ENCODE results near the gene TAGLN. TPM values are rescaled to one million over a fixed set of nuclear protein-coding genes. Genes with fewer than 3 reads are reported as not detected.

Gene TAGLN
- total and polyA plus RNA-seq, 2 donors = 11.5 to 906 TPM

- Histone ChIP-seq H3K9me3 (ENCODE audit: control insufficient read depth in 2 of 2, insufficient read depth in 1 of 2, low read length in 1 of 2) (no peaks in the 10 kb centered on the region), H3K4me1 (ENCODE audit: control insufficient read depth in 2 of 2, insufficient read depth in 2 of 2, low read length in 2 of 2) (no peaks in the 10 kb centered on the region), H3K27ac (ENCODE audit: low read depth in 1 of 2, low read length in 1 of 2) (no peak overlapping the region), H3K4me3 (ENCODE audit: low read length in 2 of 2) (no peak overlapping the region), H3K27me3 (ENCODE audit: control insufficient read depth in 2 of 2, insufficient read depth in 1 of 2, low read length in 1 of 2) (no peaks in the 10 kb centered on the region), H3K36me3 (ENCODE audit: control insufficient read depth in 2 of 2, insufficient read depth in 2 of 2, low read length in 1 of 2) (peaks cover 6 to 51% of the 10 kb centered on the region in 2 donors)
- no peak for DNase-seq (ENCODE audit: low read depth in 6 of 9, low spot score in 9 of 9)
- WGBS = 91% methylated on average over 8 of the region's 8 CpGs
Measured at GRCh38 chr11:117189941-117190544, 9.1 kb upstream of the TAGLN start.

GRCh38 chr11:117191680-117192400 lies 7.3 kb upstream of the TAGLN start:
- no peaks in the 10 kb centered on the region for H3K9me3 ChIP-seq (ENCODE audit: control insufficient read depth in 2 of 2, insufficient read depth in 1 of 2, low read length in 1 of 2)
- no peak for DNase-seq (ENCODE audit: low read depth in 6 of 9, low spot score in 9 of 9)
- 97% methylated on average over 26 of the region's 26 CpGs for WGBS
- H3K4me3 ChIP-seq (ENCODE audit: low read length in 2 of 2) = no peak overlapping the region
- no peaks in the 10 kb centered on the region for H3K27me3 ChIP-seq (ENCODE audit: control insufficient read depth in 2 of 2, insufficient read depth in 1 of 2, low read length in 1 of 2)
- no peak overlapping the region for H3K27ac ChIP-seq (ENCODE audit: low read depth in 1 of 2, low read length in 1 of 2)
- no peaks in the 10 kb centered on the region for H3K4me1 ChIP-seq (ENCODE audit: control insufficient read depth in 2 of 2, insufficient read depth in 2 of 2, low read length in 2 of 2)
- H3K36me3 ChIP-seq (ENCODE audit: control insufficient read depth in 2 of 2, insufficient read depth in 2 of 2, low read length in 1 of 2) = peaks cover 6 to 51% of the 10 kb centered on the region in 2 donors

DNA sequence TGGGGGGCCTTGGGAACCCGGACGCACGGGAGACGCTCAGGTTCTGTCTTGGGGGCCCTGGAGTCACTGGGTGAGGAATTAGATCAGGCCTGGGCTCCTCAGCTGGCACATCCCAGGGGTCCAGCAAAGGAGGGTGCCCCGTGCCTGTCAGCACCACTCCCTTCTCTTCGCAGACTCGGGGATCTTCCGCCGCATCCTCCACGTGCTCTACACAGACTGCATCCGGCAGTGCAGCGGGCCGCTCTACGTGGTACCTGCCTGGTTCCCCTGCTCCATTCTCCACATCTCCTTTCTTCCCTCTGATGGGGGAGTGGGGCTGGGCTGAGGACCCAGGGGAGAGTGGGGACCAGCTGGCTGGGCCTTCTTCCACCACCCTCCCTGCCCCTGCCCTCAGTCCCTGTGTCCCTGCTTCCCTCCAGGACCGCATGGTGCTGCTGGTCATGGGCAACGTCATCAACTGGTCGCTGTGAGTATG lies 6.7 kb upstream of the TAGLN start:
- H3K36me3 ChIP-seq (ENCODE audit: control insufficient read depth in 2 of 2, insufficient read depth in 2 of 2, low read length in 1 of 2) = peaks cover 6 to 49% of the 10 kb centered on the region in 2 donors
- no peak overlapping the region for H3K27ac ChIP-seq (ENCODE audit: low read depth in 1 of 2, low read length in 1 of 2)
- H3K27me3 ChIP-seq (ENCODE audit: control insufficient read depth in 2 of 2, insufficient read depth in 1 of 2, low read length in 1 of 2) = no peaks in the 10 kb centered on the region
- H3K9me3 ChIP-seq (ENCODE audit: control insufficient read depth in 2 of 2, insufficient read depth in 1 of 2, low read length in 1 of 2) = no peaks in the 10 kb centered on the region
- no peaks in the 10 kb centered on the region for H3K4me1 ChIP-seq (ENCODE audit: control insufficient read depth in 2 of 2, insufficient read depth in 2 of 2, low read length in 2 of 2)
- 97% methylated on average over 17 of the region's 17 CpGs for WGBS
- no peak for DNase-seq (ENCODE audit: low read depth in 6 of 9, low spot score in 9 of 9)
- H3K4me3 ChIP-seq (ENCODE audit: low read length in 2 of 2) = no peak overlapping the region

DNA sequence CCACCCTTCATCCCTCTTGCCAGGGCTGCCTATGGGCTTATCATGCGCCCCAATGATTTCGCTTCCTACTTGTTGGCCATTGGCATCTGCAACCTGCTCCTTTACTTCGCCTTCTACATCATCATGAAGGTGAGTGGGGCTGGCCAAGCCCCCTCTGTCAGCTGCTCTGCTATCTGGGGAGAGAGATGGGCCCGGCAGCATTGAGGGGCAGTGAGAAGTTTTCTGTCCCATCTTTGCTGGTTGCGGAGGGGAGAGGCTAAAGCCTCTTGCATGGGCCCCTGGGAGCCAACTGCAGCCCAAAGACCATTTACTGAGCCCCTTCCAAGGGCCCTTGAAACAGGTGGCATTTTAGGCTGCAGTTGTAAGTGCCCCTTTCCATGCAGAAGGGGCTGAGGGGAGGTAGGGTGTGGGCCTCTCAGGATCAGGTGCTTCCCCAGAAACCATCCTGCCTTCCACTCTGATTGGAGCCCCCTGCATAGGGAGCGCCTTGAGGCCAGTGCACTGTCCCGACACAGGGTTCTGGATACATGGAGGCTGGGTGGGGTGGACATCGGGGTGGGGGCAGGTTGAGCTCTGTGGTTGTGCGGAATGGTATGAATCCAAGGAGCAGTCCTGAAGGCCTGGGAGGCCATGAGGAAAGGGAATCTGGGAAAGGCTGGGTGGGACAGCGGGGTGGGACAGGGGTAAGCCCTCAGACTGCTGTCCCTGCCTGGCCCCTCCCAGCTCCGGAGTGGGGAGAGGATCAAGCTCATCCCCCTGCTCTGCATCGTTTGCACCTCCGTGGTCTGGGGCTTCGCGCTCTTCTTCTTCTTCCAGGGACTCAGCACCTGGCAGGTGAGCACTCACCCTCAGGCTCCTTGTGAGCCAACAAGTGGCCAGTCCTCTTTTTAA lies 5.8 kb upstream of the TAGLN start:
- Histone ChIP-seq H3K9me3 (ENCODE audit: control insufficient read depth in 2 of 2, insufficient read depth in 1 of 2, low read length in 1 of 2) (no peaks in the 10 kb centered on the region), H3K4me3 (ENCODE audit: low read length in 2 of 2) (no peak overlapping the region), H3K4me1 (ENCODE audit: control insufficient read depth in 2 of 2, insufficient read depth in 2 of 2, low read length in 2 of 2) (no peaks in the 10 kb centered on the region), H3K27ac (ENCODE audit: low read depth in 1 of 2, low read length in 1 of 2) (no peak overlapping the region), H3K27me3 (ENCODE audit: control insufficient read depth in 2 of 2, insufficient read depth in 1 of 2, low read length in 1 of 2) (peaks cover 0 to under 1% of the 10 kb centered on the region in 2 donors), H3K36me3 (ENCODE audit: control insufficient read depth in 2 of 2, insufficient read depth in 2 of 2, low read length in 1 of 2) (peaks cover 6 to 42% of the 10 kb centered on the region in 2 donors)
- DNase-seq (ENCODE audit: low read depth in 6 of 9, low spot score in 9 of 9) = no peak
- 98% methylated on average over 15 of the region's 15 CpGs for WGBS

- H3K27me3 ChIP-seq (ENCODE audit: control insufficient read depth in 2 of 2, insufficient read depth in 1 of 2, low read length in 1 of 2) = peaks cover 0 to 10% of the 10 kb centered on the region in 2 donors
- no peak overlapping the region for H3K27ac ChIP-seq (ENCODE audit: low read depth in 1 of 2, low read length in 1 of 2)
- no peak overlapping the region for H3K4me3 ChIP-seq (ENCODE audit: low read length in 2 of 2)
- no peak for DNase-seq (ENCODE audit: low read depth in 6 of 9, low spot score in 9 of 9)
- WGBS = 93% methylated on average over 5 of the region's 5 CpGs
- peaks cover 6 to 33% of the 10 kb centered on the region in 2 donors for H3K36me3 ChIP-seq (ENCODE audit: control insufficient read depth in 2 of 2, insufficient read depth in 2 of 2, low read length in 1 of 2)
- H3K4me1 ChIP-seq (ENCODE audit: control insufficient read depth in 2 of 2, insufficient read depth in 2 of 2, low read length in 2 of 2) = no peaks in the 10 kb centered on the region
- H3K9me3 ChIP-seq (ENCODE audit: control insufficient read depth in 2 of 2, insufficient read depth in 1 of 2, low read length in 1 of 2) = no peaks in the 10 kb centered on the region
Measured at GRCh38 chr11:117194267-117194666, 4.9 kb upstream of the TAGLN start.

DNA sequence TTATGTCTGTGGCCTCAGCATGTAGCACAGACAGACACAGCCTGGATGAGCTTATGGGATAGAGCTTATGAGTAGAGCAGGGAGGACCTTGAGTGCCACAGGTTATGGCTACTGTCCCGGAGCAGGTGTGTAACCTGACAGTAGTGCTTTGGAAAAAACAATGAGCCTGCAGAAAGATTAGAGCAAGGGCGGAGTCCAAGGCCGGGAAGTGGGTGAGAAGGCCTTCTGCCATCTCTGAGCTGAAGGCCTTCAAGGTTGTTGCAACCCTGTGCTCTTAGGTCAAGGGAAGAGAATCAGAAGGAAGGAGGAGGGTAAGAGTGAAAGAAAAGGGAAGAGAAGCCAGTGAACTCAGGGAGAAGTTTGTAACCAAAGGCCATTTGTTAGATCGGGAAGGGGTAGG lies 3.9 kb upstream of the TAGLN start:
- Histone ChIP-seq H3K27me3 (ENCODE audit: control insufficient read depth in 2 of 2, insufficient read depth in 1 of 2, low read length in 1 of 2) (peaks cover 0 to 17% of the 10 kb centered on the region in 2 donors), H3K4me3 (ENCODE audit: low read length in 2 of 2) (no peak overlapping the region), H3K9me3 (ENCODE audit: control insufficient read depth in 2 of 2, insufficient read depth in 1 of 2, low read length in 1 of 2) (no peaks in the 10 kb centered on the region), H3K36me3 (ENCODE audit: control insufficient read depth in 2 of 2, insufficient read depth in 2 of 2, low read length in 1 of 2) (peaks cover 6 to 23% of the 10 kb centered on the region in 2 donors), H3K27ac (ENCODE audit: low read depth in 1 of 2, low read length in 1 of 2) (no peak overlapping the region), H3K4me1 (ENCODE audit: control insufficient read depth in 2 of 2, insufficient read depth in 2 of 2, low read length in 2 of 2) (no peaks in the 10 kb centered on the region)
- no peak for DNase-seq (ENCODE audit: low read depth in 6 of 9, low spot score in 9 of 9)
- WGBS = 97% methylated on average over 4 of the region's 4 CpGs

- no peak overlapping the region for H3K27ac ChIP-seq (ENCODE audit: low read depth in 1 of 2, low read length in 1 of 2)
- no peaks in the 10 kb centered on the region for H3K4me1 ChIP-seq (ENCODE audit: control insufficient read depth in 2 of 2, insufficient read depth in 2 of 2, low read length in 2 of 2)
- WGBS = 71% methylated on average over 19 of the region's 19 CpGs
- peaks cover 0 to 17% of the 10 kb centered on the region in 2 donors for H3K27me3 ChIP-seq (ENCODE audit: control insufficient read depth in 2 of 2, insufficient read depth in 1 of 2, low read length in 1 of 2)
- no peak overlapping the region for H3K4me3 ChIP-seq (ENCODE audit: low read length in 2 of 2)
- H3K36me3 ChIP-seq (ENCODE audit: control insufficient read depth in 2 of 2, insufficient read depth in 2 of 2, low read length in 1 of 2) = peaks cover 6 to 23% of the 10 kb centered on the region in 2 donors
- H3K9me3 ChIP-seq (ENCODE audit: control insufficient read depth in 2 of 2, insufficient read depth in 1 of 2, low read length in 1 of 2) = no peaks in the 10 kb centered on the region
- no peak for DNase-seq (ENCODE audit: low read depth in 6 of 9, low spot score in 9 of 9)
Measured at GRCh38 chr11:117195761-117196160, 3.4 kb upstream of the TAGLN start.

DNA sequence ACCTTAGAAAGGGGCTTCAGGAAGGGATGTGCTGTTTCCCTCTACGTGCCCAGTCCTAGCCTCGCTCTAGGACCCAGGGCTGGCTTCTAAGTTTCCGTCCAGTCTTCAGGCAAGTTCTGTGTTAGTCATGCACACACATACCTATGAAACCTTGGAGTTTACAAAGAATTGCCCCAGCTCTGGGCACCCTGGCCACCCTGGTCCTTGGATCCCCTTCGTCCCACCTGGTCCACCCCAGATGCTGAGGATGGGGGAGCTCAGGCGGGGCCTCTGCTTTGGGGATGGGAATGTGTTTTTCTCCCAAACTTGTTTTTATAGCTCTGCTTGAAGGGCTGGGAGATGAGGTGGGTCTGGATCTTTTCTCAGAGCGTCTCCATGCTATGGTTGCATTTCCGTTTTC lies 2.2 kb upstream of the TAGLN start:
- WGBS = 98% methylated on average over 7 of the region's 7 CpGs
- H3K4me3 ChIP-seq (ENCODE audit: low read length in 2 of 2) = no peak overlapping the region
- H3K27ac ChIP-seq (ENCODE audit: low read depth in 1 of 2, low read length in 1 of 2) = no peak overlapping the region
- DNase-seq (ENCODE audit: low read depth in 6 of 9, low spot score in 9 of 9) = no peak
- H3K27me3 ChIP-seq (ENCODE audit: control insufficient read depth in 2 of 2, insufficient read depth in 1 of 2, low read length in 1 of 2) = peaks cover 0 to 17% of the 10 kb centered on the region in 2 donors
- H3K4me1 ChIP-seq (ENCODE audit: control insufficient read depth in 2 of 2, insufficient read depth in 2 of 2, low read length in 2 of 2) = no peaks in the 10 kb centered on the region
- no peaks in the 10 kb centered on the region for H3K9me3 ChIP-seq (ENCODE audit: control insufficient read depth in 2 of 2, insufficient read depth in 1 of 2, low read length in 1 of 2)
- peaks cover 3 to 16% of the 10 kb centered on the region in 2 donors for H3K36me3 ChIP-seq (ENCODE audit: control insufficient read depth in 2 of 2, insufficient read depth in 2 of 2, low read length in 1 of 2)
